A549 (cell line): ENCODE measurements around the gene PTCD2. TPM values are rescaled to one million over a fixed set of nuclear protein-coding genes. Genes with fewer than 3 reads are reported as not detected.

Experiments used
- ATAC-seq, 2 experiments: fragments of 200-7000 bp in 1 of 2; fragments of >200 bp in 1 of 2; cut with Nextera tagmentation in 1 of 2; cut with Tn5 transposase in 1 of 2; 3 replicates each; pipeline versions ENCODE4 v1.8.0 to v1.9.1; 2018 to 2020; ENCODE audit warnings: mild to moderate bottlenecking in 1 of 2, moderate library complexity in 1 of 2
- CTCF ChIA-PET: fragments of 300-600 bp; sonication (Branson Sonifier 250); formaldehyde crosslinking; extraction: SDS; loops from one replicate; lab custom pipeline; 2021; ENCODE audit warnings: antibody characterized with exemption, inconsistent platforms; lab: Yijun Ruan, JAX
- POLR2A ChIA-PET: fragments of 350-600 bp; formaldehyde crosslinking; extraction: SDS; loops from one replicate; lab custom pipeline; 2021; ENCODE audit warnings: antibody characterized with exemption, inconsistent platforms; lab: Yijun Ruan, JAX
- DNase-seq, 2 experiments: peaks; one replicate each; pipeline versions ENCODE4 v3.0.0 to v3.0.0-alpha.2; 2011 to 2016; ENCODE audit warnings: low read depth in 1 of 2, low spot score in 1 of 2
- FAIRE-seq: peaks from 2 replicates; lab custom pipeline; 2011; peaks lifted over from hg19 to GRCh38; lab: Jason Lieb, UNC
- H3K27ac ChIP-seq, 2 experiments: fragments of >200 bp; sonication (Bioruptor Twin); formaldehyde crosslinking; 3 replicates each; pipeline ENCODE4 v1.5.1; 2016 to 2017
- H3K4me1 ChIP-seq: fragments of >200 bp; sonication (Bioruptor Twin); formaldehyde crosslinking; 3 replicates; pipeline ENCODE4 v1.6.1; 2016
- H3K4me2 ChIP-seq: fragments of >200 bp; sonication (Bioruptor Twin); formaldehyde crosslinking; 3 replicates; pipeline ENCODE4 v1.6.1; 2016
- H3K4me3 ChIP-seq: fragments of >200 bp; sonication (Bioruptor Twin); formaldehyde crosslinking; 3 replicates; pipeline ENCODE4 v1.5.1; 2016
- H3K9me3 ChIP-seq: fragments of >200 bp; sonication (Bioruptor Twin); formaldehyde crosslinking; 3 replicates; pipeline ENCODE4 v1.6.1; 2016
- BHLHE40 ChIP-seq: IDR thresholded peaks from 2 replicates; pipeline ENCODE4 v1.6.1; 2012; ENCODE audit warnings: low read depth, low read length, inconsistent platforms
- CBX8 ChIP-seq: fragments of 200-600 bp; sonication (generic); IDR thresholded peaks from 2 replicates; pipeline ENCODE4 v1.6.1; 2016
- CEBPB ChIP-seq, 2 experiments: fragments of >200 bp in 1 of 2; sonication (Bioruptor Twin) in 1 of 2; formaldehyde crosslinking in 1 of 2; IDR thresholded peaks; 2 replicates each; pipeline ENCODE4 v1.6.1; 2012 to 2016
- ESRRA ChIP-seq: fragments of 150-350 bp; IDR thresholded peaks from 2 replicates; pipeline ENCODE4 v1.6.1; 2014; ENCODE audit warnings: mild to moderate bottlenecking, low read length, borderline replicate concordance
- FOSL2 ChIP-seq, 2 experiments: fragments of 450-650 bp in 1 of 2; fragments of >200 bp in 1 of 2; sonication (Bioruptor Twin) in 1 of 2; formaldehyde crosslinking; IDR thresholded peaks; 2 replicates each; pipeline versions ENCODE4 v1.5.0 to v1.6.1; 2016 to 2020; ENCODE audit warnings: mild to moderate bottlenecking in 1 of 2, moderate library complexity in 1 of 2
- FOXS1 ChIP-seq: fragments of 250-450 bp; sonication (Bioruptor Pico); IDR thresholded peaks from 2 replicates; pipeline ENCODE4 v1.5.0; 2020; ENCODE audit warnings: mild to moderate bottlenecking, moderate library complexity
- HDAC2 ChIP-seq: fragments of 200-600 bp; sonication (generic); IDR thresholded peaks from 2 replicates; pipeline ENCODE4 v1.6.1; 2016
- KDM1A ChIP-seq: fragments of 200-600 bp; sonication (generic); IDR thresholded peaks from 2 replicates; pipeline ENCODE4 v1.6.1; 2016; ENCODE audit warnings: low read depth, mild to moderate bottlenecking
- KDM5A ChIP-seq: fragments of 200-600 bp; sonication (generic); IDR thresholded peaks from 2 replicates; pipeline ENCODE4 v1.6.1; 2016; ENCODE audit warnings: antibody characterized with exemption, mild to moderate bottlenecking
- MAFK ChIP-seq: fragments of 450-650 bp; IDR thresholded peaks from 2 replicates; pipeline ENCODE4 v1.6.1; 2014; ENCODE audit not compliant: partially characterized antibody
- NFE2L2 ChIP-seq: fragments of 150-350 bp; conservative IDR thresholded peaks from 2 replicates; pipeline ENCODE4 v1.6.1; 2014; ENCODE audit warnings: low read length
- NPAS2 ChIP-seq: fragments of 250-450 bp; sonication (Bioruptor Pico); IDR thresholded peaks from 2 replicates; pipeline ENCODE4 v1.8.0; 2022; ENCODE audit warnings: mild to moderate bottlenecking, moderate library complexity, borderline replicate concordance
- RFX5 ChIP-seq: fragments of 450-650 bp; IDR thresholded peaks from 2 replicates; pipeline ENCODE4 v1.7.1; 2014; ENCODE audit warnings: antibody characterized with exemption, mild to moderate bottlenecking, moderate library complexity
- RNF2 ChIP-seq: fragments of 200-600 bp; sonication (generic); IDR thresholded peaks from 2 replicates; pipeline ENCODE4 v1.6.1; 2016; ENCODE audit warnings: low read depth, mild to moderate bottlenecking, antibody characterized with exemption, moderate library complexity, borderline replicate concordance
- SMC3 ChIP-seq: fragments of >200 bp; sonication (Bioruptor Twin); formaldehyde crosslinking; IDR thresholded peaks from 3 replicates; pipeline ENCODE4 v1.6.1; 2018; ENCODE audit warnings: inconsistent platforms
- TFCP2L1 ChIP-seq: fragments of 250-450 bp; sonication (Bioruptor Pico); IDR thresholded peaks from 2 replicates; pipeline ENCODE4 v1.5.0; 2021; ENCODE audit warnings: mild to moderate bottlenecking
- ZC3H11A ChIP-seq: fragments of 450-650 bp; IDR thresholded peaks from 2 replicates; pipeline ENCODE4 v1.6.1; 2014; ENCODE audit warnings: antibody characterized with exemption, mild to moderate bottlenecking
- ZNF302 ChIP-seq: fragments of 250-450 bp; sonication (Bioruptor Pico); IDR thresholded peaks from 2 replicates; pipeline ENCODE4 v1.9.0; 2021; ENCODE audit warnings: inconsistent platforms, mild to moderate bottlenecking, moderate library complexity
- WGBS: methylation state at CpG from one replicate; pipeline ENCODE4 v1.1.6; 2017; ENCODE audit errors: missing lambda C conversion rate; 5-methylcytosine and 5-hydroxymethylcytosine counted together
- polyA plus RNA-seq, 4 experiments: library from polyadenylated mRNA; depleted of rRNA in 3 of 4; stranded (reverse); fragments of >200 nt; fragmentation: RNase III in 1 of 4; extraction: RNeasy Plus Mini Kit Qiagen cat#74134 plus additional on column Dnase treatment in 1 of 4; gene quantifications; 2 replicates in 3 of 4; 3 replicates in 1 of 4; pipeline ENCODE4 v1.2.3, GENCODE V29; 2011 to 2017
- TF ChIP-seq, protein P1 (sequence below): fragments of 200-600 bp; sonication (generic); IDR thresholded peaks from 2 replicates; pipeline ENCODE4 v1.6.1; 2016; ENCODE audit warnings: antibody characterized with exemption, mild to moderate bottlenecking, moderate library complexity
- TF ChIP-seq, protein P2 (sequence below): IDR thresholded peaks from 2 replicates; pipeline ENCODE4 v1.6.1; 2012
- TF ChIP-seq, protein P3 (sequence below): fragments of 450-650 bp; IDR thresholded peaks from 2 replicates; pipeline ENCODE4 v1.6.1; 2014; ENCODE audit warnings: antibody characterized with exemption
- TF ChIP-seq, protein P4 (sequence below): IDR thresholded peaks from 2 replicates; pipeline ENCODE4 v1.6.1; 2012
- TF ChIP-seq, protein P5 (sequence below): fragments of 250-450 bp; sonication (Bioruptor Pico); IDR thresholded peaks from 2 replicates; pipeline ENCODE4 v1.5.0; 2020; ENCODE audit warnings: low read depth, mild to moderate bottlenecking, moderate library complexity
- TF ChIP-seq, protein P6 (sequence below): fragments of 250-450 bp; sonication (Bioruptor Pico); IDR thresholded peaks from 2 replicates; pipeline ENCODE4 v1.5.0; 2021; ENCODE audit warnings: mild to moderate bottlenecking, moderate library complexity, borderline replicate concordance

PTCD2 gene
- polyA plus RNA-seq, 2 of the 4 experiments (the other 2 are of a cell fraction), result 13.2 to 31.1 TPM

DNA sequence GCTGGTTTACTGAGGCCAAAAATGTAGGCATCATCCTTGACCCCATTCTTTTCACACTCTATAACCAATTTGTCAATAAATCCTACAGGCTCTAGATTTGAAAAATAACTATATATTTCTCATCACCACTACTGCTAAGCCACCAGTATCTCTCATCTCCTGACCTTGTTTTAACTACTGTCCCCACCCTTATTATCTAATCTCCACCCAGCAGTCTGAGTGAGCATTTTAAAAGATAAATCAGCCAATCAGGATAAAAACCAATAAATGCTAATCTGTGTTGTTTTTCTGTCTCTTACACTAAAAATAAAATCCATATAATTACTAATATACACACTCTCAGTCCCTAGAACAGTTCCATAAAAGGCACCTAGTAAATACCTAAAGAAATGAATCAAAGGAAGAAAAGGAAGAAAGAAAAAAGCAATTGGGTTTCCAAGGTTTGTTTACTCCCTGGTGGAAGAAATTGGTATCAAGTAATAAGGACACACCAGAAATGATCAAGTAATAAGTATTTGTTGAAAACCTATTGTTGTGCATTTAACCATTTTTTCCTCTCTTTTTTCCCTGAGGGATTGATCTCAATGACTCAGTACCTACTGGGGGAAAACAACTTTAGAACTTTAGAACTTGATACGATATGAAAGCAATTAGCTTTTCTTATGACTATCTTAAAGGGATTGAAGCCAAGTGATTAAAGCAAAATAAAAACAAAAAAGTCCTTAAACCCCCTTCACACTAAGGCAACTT, 19.4 kb upstream of the PTCD2 start:
- ATAC-seq (no peak), DNase-seq (no peak)
- no peak overlapping the region for H3K4me3 ChIP-seq
- no peaks in the 10 kb centered on the region for H3K9me3 ChIP-seq
- peaks cover 8% of the 10 kb centered on the region; the same call in 2 of the 3 replicates for H3K4me1 ChIP-seq
- no peak overlapping the region for H3K4me2 ChIP-seq
- POLR2A ChIA-PET, result no interaction called here
- H3K27ac ChIP-seq, result no peak overlapping the region
- TF ChIP-seq SMC3 (no peak), NFE2L2 (no peak), NPAS2 (no peak), RNF2 (no peak), CEBPB (IDR thresholded peaks at IDR 0.05) (no peak)
- TF ChIP-seq, protein P1, sequence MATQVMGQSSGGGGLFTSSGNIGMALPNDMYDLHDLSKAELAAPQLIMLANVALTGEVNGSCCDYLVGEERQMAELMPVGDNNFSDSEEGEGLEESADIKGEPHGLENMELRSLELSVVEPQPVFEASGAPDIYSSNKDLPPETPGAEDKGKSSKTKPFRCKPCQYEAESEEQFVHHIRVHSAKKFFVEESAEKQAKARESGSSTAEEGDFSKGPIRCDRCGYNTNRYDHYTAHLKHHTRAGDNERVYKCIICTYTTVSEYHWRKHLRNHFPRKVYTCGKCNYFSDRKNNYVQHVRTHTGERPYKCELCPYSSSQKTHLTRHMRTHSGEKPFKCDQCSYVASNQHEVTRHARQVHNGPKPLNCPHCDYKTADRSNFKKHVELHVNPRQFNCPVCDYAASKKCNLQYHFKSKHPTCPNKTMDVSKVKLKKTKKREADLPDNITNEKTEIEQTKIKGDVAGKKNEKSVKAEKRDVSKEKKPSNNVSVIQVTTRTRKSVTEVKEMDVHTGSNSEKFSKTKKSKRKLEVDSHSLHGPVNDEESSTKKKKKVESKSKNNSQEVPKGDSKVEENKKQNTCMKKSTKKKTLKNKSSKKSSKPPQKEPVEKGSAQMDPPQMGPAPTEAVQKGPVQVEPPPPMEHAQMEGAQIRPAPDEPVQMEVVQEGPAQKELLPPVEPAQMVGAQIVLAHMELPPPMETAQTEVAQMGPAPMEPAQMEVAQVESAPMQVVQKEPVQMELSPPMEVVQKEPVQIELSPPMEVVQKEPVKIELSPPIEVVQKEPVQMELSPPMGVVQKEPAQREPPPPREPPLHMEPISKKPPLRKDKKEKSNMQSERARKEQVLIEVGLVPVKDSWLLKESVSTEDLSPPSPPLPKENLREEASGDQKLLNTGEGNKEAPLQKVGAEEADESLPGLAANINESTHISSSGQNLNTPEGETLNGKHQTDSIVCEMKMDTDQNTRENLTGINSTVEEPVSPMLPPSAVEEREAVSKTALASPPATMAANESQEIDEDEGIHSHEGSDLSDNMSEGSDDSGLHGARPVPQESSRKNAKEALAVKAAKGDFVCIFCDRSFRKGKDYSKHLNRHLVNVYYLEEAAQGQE, result no peak
- TF ChIP-seq, all 56 proteins: peak for 0
- CTCF ChIA-PET, result no interaction called here
- 85% methylated on average over 1 of the region's 1 CpG for WGBS
- FAIRE-seq, result no peak

DNA sequence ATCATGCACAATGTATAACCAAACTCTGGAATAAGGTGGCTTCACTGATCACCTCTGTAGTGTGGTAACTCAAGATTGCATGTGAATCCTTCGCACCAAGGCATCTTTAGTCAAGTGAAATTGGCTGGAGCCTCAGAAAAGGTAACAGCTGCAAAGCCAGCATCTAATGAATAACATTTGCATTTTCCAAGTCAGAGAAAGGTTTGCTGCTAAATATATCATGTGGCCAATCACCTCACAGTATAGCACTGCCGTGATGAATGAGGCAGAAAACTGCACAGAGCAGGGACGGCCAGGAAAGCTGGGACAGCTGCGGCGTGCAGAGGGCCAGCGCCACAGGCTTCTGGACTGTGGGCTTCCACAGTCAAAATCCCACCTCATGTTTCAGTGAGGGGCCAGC, 18.6 kb upstream of the PTCD2 start:
- no peak for TF ChIP-seq ZNF302 (CRISPR knock-in tag)
- no peak for TF ChIP-seq ZC3H11A
- no peak for TF ChIP-seq HDAC2
- no peak for TF ChIP-seq CEBPB (IDR thresholded peaks at IDR 0.05)
- TF ChIP-seq ESRRA, result no peak
- TF ChIP-seq, protein P2, sequence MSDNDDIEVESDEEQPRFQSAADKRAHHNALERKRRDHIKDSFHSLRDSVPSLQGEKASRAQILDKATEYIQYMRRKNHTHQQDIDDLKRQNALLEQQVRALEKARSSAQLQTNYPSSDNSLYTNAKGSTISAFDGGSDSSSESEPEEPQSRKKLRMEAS, result no peak
- Histone ChIP-seq H3K27ac (no peak overlapping the region), H3K9me3 (no peaks in the 10 kb centered on the region), H3K4me2 (no peak overlapping the region), H3K4me3 (no peak overlapping the region), H3K4me1 (peaks cover 10% of the 10 kb centered on the region; the same call in 2 of the 3 replicates)
- ATAC-seq, result no peak
- WGBS, result 93% methylated on average over 6 of the region's 6 CpGs
- no peak for FAIRE-seq
- CTCF ChIA-PET, result interaction anchor here (1.0 to 1.3 kb wide), 2 partner anchors 9 to 21 kb away, joined by 3 to 4 read pairs; no protein-coding TSS in a partner anchor
- POLR2A ChIA-PET, result no interaction called here
- no peak for DNase-seq

DNA sequence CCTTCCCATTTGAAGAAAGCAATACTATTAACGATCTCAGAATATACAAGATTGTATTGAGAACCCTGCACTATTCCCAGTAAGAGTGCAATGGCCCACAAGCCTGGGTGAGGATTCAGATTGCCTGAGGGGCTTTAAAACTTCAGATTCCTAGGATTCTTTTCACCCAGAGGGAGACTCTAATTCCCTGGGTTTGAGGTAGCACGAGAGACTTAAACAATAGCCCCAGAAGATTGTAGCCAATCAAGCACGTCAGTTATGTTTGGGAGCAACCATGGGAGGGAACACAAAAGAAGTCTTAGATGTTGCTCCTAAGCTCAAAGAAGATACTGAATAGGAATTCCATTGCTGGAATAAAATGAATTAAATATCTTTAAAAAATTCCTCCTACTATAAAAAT, 18.0 kb upstream of the PTCD2 start:
- ChIA-PET CTCF (interaction anchor here (1.0 to 1.3 kb wide), 3 partner anchors 10 to 57 kb away, joined by 3 to 4 read pairs (median 3); no protein-coding TSS in a partner anchor), POLR2A (no interaction called here)
- ATAC-seq, result no peak

More for the DNA sequence above, 18.0 kb upstream of the PTCD2 start:
- DNase-seq, result no peak
- Histone ChIP-seq H3K27ac (no peak overlapping the region), H3K4me3 (no peak overlapping the region)
- 80% methylated on average over 3 of the region's 3 CpGs for WGBS
- TF ChIP-seq, protein P3, sequence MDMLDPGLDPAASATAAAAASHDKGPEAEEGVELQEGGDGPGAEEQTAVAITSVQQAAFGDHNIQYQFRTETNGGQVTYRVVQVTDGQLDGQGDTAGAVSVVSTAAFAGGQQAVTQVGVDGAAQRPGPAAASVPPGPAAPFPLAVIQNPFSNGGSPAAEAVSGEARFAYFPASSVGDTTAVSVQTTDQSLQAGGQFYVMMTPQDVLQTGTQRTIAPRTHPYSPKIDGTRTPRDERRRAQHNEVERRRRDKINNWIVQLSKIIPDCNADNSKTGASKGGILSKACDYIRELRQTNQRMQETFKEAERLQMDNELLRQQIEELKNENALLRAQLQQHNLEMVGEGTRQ, result no peak
- no peak for TF ChIP-seq FOXS1 (CRISPR knock-in tag)
- TF ChIP-seq, protein P4, sequence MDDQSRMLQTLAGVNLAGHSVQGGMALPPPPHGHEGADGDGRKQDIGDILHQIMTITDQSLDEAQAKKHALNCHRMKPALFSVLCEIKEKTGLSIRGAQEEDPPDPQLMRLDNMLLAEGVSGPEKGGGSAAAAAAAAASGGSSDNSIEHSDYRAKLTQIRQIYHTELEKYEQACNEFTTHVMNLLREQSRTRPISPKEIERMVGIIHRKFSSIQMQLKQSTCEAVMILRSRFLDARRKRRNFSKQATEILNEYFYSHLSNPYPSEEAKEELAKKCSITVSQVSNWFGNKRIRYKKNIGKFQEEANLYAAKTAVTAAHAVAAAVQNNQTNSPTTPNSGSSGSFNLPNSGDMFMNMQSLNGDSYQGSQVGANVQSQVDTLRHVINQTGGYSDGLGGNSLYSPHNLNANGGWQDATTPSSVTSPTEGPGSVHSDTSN, result no peak
- TF ChIP-seq KDM5A, result no peak
- no peak for TF ChIP-seq CBX8
- TF ChIP-seq ESRRA, result no peak
- no peak for TF ChIP-seq CEBPB (IDR thresholded peaks at IDR 0.05)
- no peak for TF ChIP-seq ZNF302 (CRISPR knock-in tag)
- TF ChIP-seq BHLHE40, result no peak
- TF ChIP-seq, protein P5, sequence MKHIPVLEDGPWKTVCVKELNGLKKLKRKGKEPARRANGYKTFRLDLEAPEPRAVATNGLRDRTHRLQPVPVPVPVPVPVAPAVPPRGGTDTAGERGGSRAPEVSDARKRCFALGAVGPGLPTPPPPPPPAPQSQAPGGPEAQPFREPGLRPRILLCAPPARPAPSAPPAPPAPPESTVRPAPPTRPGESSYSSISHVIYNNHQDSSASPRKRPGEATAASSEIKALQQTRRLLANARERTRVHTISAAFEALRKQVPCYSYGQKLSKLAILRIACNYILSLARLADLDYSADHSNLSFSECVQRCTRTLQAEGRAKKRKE, result no peak
- TF ChIP-seq MAFK, result no peak
- no peak for TF ChIP-seq FOSL2 (IDR thresholded peaks at IDR 0.05)
- TF ChIP-seq FOSL2 (CRISPR knock-in tag; IDR thresholded peaks at IDR 0.05), result no peak
- TF ChIP-seq, protein P6, sequence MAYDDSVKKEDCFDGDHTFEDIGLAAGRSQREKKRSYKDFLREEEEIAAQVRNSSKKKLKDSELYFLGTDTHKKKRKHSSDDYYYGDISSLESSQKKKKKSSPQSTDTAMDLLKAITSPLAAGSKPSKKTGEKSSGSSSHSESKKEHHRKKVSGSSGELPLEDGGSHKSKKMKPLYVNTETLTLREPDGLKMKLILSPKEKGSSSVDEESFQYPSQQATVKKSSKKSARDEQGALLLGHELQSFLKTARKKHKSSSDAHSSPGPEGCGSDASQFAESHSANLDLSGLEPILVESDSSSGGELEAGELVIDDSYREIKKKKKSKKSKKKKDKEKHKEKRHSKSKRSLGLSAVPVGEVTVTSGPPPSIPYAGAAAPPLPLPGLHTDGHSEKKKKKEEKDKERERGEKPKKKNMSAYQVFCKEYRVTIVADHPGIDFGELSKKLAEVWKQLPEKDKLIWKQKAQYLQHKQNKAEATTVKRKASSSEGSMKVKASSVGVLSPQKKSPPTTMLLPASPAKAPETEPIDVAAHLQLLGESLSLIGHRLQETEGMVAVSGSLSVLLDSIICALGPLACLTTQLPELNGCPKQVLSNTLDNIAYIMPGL, result no peak
- no peak for TF ChIP-seq RNF2
- no peak for TF ChIP-seq KDM1A
- TF ChIP-seq RFX5, result no peak
- no peak for TF ChIP-seq TFCP2L1 (CRISPR knock-in tag)
- TF ChIP-seq, all 56 proteins: peak for 0
- no peak overlapping the region for H3K4me2 ChIP-seq
- peaks cover 16% of the 10 kb centered on the region for H3K4me1 ChIP-seq
- no peaks in the 10 kb centered on the region for H3K9me3 ChIP-seq
- no peak for FAIRE-seq
